ENCODE data around the gene IL17D. TPM values are rescaled to one million over a fixed set of nuclear protein-coding genes. Genes with fewer than 3 reads are reported as not detected.

IL17D gene
- total RNA-seq, 1 experiment from 2014 or later = 1.3 TPM

- intact Hi-C loops (cut with micrococcal nuclease; ENCODE audit: unreplicated experiment) = loop anchor here (5.0 kb wide), 1 partner anchor 217 kb away; no protein-coding TSS in a partner anchor
- Mint-ChIP-seq H3K27me3 (ENCODE audit: unreplicated experiment) (peaks cover 23% of the 10 kb centered on the region), H3K36me3 (ENCODE audit: insufficient read depth, unreplicated experiment) (no peaks in the 10 kb centered on the region), H3K9me3 (ENCODE audit: low read depth, unreplicated experiment) (no peaks in the 10 kb centered on the region), H3K4me3 (ENCODE audit: low read depth, unreplicated experiment) (no peak overlapping the region), H3K27ac (ENCODE audit: unreplicated experiment) (no peak overlapping the region), H3K4me1 (ENCODE audit: low read depth, unreplicated experiment) (peaks cover 18% of the 10 kb centered on the region)
- CTCF ChIA-PET = interaction anchor here (0.5 kb wide), 1 partner anchor 136 kb away, joined by 6 read pairs; no protein-coding TSS in a partner anchor
- BruUV-seq (replicated peaks) = no TSS peak
- TF ChIP-seq CTCF (IDR thresholded peaks at IDR 0.05; ENCODE audit: unreplicated experiment) = no peak
- no peak for DNase-seq
Measured at GRCh38 chr13:20714563-20715329, 11.2 kb downstream of the IL17D start.

- Mint-ChIP-seq H3K9me3 (ENCODE audit: low read depth, unreplicated experiment) (no peaks in the 10 kb centered on the region), H3K4me1 (ENCODE audit: low read depth, unreplicated experiment) (peaks cover 18% of the 10 kb centered on the region), H3K27me3 (ENCODE audit: unreplicated experiment) (peaks cover 23% of the 10 kb centered on the region), H3K4me3 (ENCODE audit: low read depth, unreplicated experiment) (no peak overlapping the region), H3K36me3 (ENCODE audit: insufficient read depth, unreplicated experiment) (no peaks in the 10 kb centered on the region), H3K27ac (ENCODE audit: unreplicated experiment) (no peak overlapping the region)
- intact Hi-C loops (cut with micrococcal nuclease; ENCODE audit: unreplicated experiment) = no loop called here
- TF ChIP-seq CTCF (IDR thresholded peaks at IDR 0.05; ENCODE audit: unreplicated experiment) = no peak
- no TSS peak for BruUV-seq (replicated peaks)
- no peak for DNase-seq
- CTCF ChIA-PET = interaction anchor here (0.5 kb wide), 1 partner anchor 137 kb away, joined by 6 read pairs; no protein-coding TSS in a partner anchor
Measured at GRCh38 chr13:20715330-20715712, 11.8 kb downstream of the IL17D start.

DNA sequence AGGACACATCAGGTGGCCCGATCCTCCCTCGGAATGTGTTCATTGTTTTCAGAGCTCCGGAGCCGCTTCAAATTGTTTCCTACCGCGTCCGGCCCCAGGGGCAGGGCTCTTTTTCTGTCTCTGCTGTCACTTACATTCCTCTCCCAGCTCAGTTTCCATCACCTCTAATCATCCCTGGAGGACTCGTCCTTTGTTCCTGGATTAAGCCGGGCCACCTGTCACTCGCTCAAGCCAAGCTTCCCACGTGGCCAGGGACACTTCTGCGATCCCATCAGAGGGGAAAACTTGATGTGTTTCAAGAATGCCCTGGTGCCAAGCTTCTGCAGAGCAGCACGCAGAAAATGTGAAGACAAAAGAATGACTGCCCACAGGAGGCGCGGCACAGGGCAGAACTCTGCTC, 13.5 kb downstream of the IL17D start:
- no TSS peak for BruUV-seq (replicated peaks)
- DNase-seq = no peak
- Mint-ChIP-seq H3K9me3 (ENCODE audit: low read depth, unreplicated experiment) (no peaks in the 10 kb centered on the region), H3K36me3 (ENCODE audit: insufficient read depth, unreplicated experiment) (no peaks in the 10 kb centered on the region), H3K4me1 (ENCODE audit: low read depth, unreplicated experiment) (peaks cover 18% of the 10 kb centered on the region), H3K27me3 (ENCODE audit: unreplicated experiment) (peaks cover 23% of the 10 kb centered on the region), H3K27ac (ENCODE audit: unreplicated experiment) (no peak overlapping the region), H3K4me3 (ENCODE audit: low read depth, unreplicated experiment) (no peak overlapping the region)
- CTCF ChIA-PET = no interaction called here
- intact Hi-C loops (cut with micrococcal nuclease; ENCODE audit: unreplicated experiment) = no loop called here
- TF ChIP-seq CTCF (IDR thresholded peaks at IDR 0.05; ENCODE audit: unreplicated experiment) = no peak

GRCh38 chr13:20717581-20718542, 14.4 kb downstream of the IL17D start:
- no peaks in the 10 kb centered on the region for H3K36me3 Mint-ChIP-seq (ENCODE audit: insufficient read depth, unreplicated experiment)
- no peaks in the 10 kb centered on the region for H3K9me3 Mint-ChIP-seq (ENCODE audit: low read depth, unreplicated experiment)
- no peak for DNase-seq
- BruUV-seq (replicated peaks) = no TSS peak
- peaks cover 22% of the 10 kb centered on the region for H3K27me3 Mint-ChIP-seq (ENCODE audit: unreplicated experiment)
- no peak overlapping the region for H3K27ac Mint-ChIP-seq (ENCODE audit: unreplicated experiment)
- CTCF ChIA-PET = no interaction called here
- intact Hi-C loops (cut with micrococcal nuclease; ENCODE audit: unreplicated experiment) = no loop called here
- peaks cover 16% of the 10 kb centered on the region for H3K4me1 Mint-ChIP-seq (ENCODE audit: low read depth, unreplicated experiment)
- no peak overlapping the region for H3K4me3 Mint-ChIP-seq (ENCODE audit: low read depth, unreplicated experiment)
- TF ChIP-seq CTCF (IDR thresholded peaks at IDR 0.05; ENCODE audit: unreplicated experiment) = no peak
